Kidney (tissue), 14 donors: ENCODE measurements around the gene CERS3. TPM values are rescaled to one million over a fixed set of nuclear protein-coding genes. Genes with fewer than 3 reads are reported as not detected.

Experiments
- DNase-seq, 5 donors: peaks; one replicate each; pipeline ENCODE4 v3.0.0-alpha.2; 2013 to 2020
- FAIRE-seq: peaks from 2 replicates; lab custom pipeline; 2012; peaks lifted over from hg19 to GRCh38; lab: Jason Lieb, UNC
- H3K27ac ChIP-seq, 2 donors: one replicate each; pipeline ENCODE4 v1.7.0; 2013; ENCODE audit warnings: low read depth in 2 of 2, low read length in 2 of 2, inconsistent platforms in 1 of 2
- H3K27me3 ChIP-seq: one replicate; pipeline ENCODE4 v1.7.1; 2013; ENCODE audit warnings: low read length, inconsistent platforms; ENCODE audit not compliant: control insufficient read depth, insufficient read depth
- H3K36me3 ChIP-seq, 3 donors: one replicate each; pipeline versions ENCODE4 v1.7.0 to v1.7.1; 2013; ENCODE audit warnings: low read length in 3 of 3, control low read depth in 1 of 3, inconsistent platforms in 1 of 3; ENCODE audit not compliant: insufficient read depth in 3 of 3, control insufficient read depth in 2 of 3
- H3K4me1 ChIP-seq, 3 donors: one replicate each; pipeline versions ENCODE4 v1.7.0 to v1.7.1; 2013; ENCODE audit warnings: low read length in 3 of 3, inconsistent platforms in 1 of 3, low read depth in 1 of 3; ENCODE audit not compliant: control insufficient read depth in 2 of 3, insufficient read depth in 2 of 3
- H3K4me3 ChIP-seq, 3 donors: one replicate each; pipeline versions ENCODE4 v1.7.0 to v1.8.1; 2013; ENCODE audit warnings: low read length in 3 of 3, control low read depth in 1 of 3, inconsistent platforms in 1 of 3
- H3K9ac ChIP-seq, 3 donors: one replicate each; pipeline versions ENCODE4 v1.7.0 to v1.7.1; 2013; ENCODE audit warnings: low read length in 3 of 3, control low read depth in 1 of 3, inconsistent platforms in 1 of 3
- H3K9me3 ChIP-seq, 3 donors: one replicate each; pipeline versions ENCODE4 v1.7.0 to v1.7.1; 2013; ENCODE audit warnings: low read length in 3 of 3, control low read depth in 1 of 3, inconsistent platforms in 1 of 3; ENCODE audit not compliant: control insufficient read depth in 2 of 3, insufficient read depth in 1 of 3
- intact Hi-C: fragments of 100-400 bp; cut with DNase I; formaldehyde crosslinking; loops from one replicate; pipeline ENCODE4 v1.11.1; 2022
- polyA plus RNA-seq: library from polyadenylated mRNA; stranded (reverse); fragments of 350-450 nt; fragmentation: Illumina TruSeq; extraction: RNeasy Lipid Tissue Mini Kit (QIAGEN cat#74804); gene quantifications from one replicate; pipeline ENCODE4 v1.2.3, GENCODE V29; 2014; ENCODE audit warnings: low read depth, low replicate concordance; ENCODE audit not compliant: insufficient read depth
- total RNA-seq: library from RNA; stranded (reverse); fragmentation: NEBNext Ultra II Directional; extraction: Animal tissue kit (Norgen Biotek cat#: 25700); gene quantifications from one replicate; pipeline ENCODE4 v1.2.1, GENCODE V29; 2021
- TF ChIP-seq, protein P1 (sequence below): IDR thresholded peaks from 3 replicates; pipeline ENCODE4 v1.5.1; 2012; ENCODE audit warnings: mild to moderate bottlenecking, moderate library complexity, borderline replicate concordance; ENCODE audit not compliant: insufficient read depth; ENCODE audit errors: extremely low read depth
- donor health status: control.
- donor health status: control.
- donor health status: control.
- donor health status: control.
- donor health status: control.
- donor health status: DM: yes; HTN: yes; CAD: no.
- donor health status: Normal renal cell carcinoma (clear cell type).

Gene CERS3
- total and polyA plus RNA-seq, 2 donors from 2014 or later: 0.31 TPM; not detected in 1

- Histone ChIP-seq H3K9me3 (no peaks in the 10 kb centered on the region), H3K27ac (no peak overlapping the region), H3K4me3 (no peak overlapping the region), H3K27me3 (no peaks in the 10 kb centered on the region), H3K9ac (no peak overlapping the region), H3K4me1 (no peaks in the 10 kb centered on the region), H3K36me3 (no peaks in the 10 kb centered on the region)
- FAIRE-seq (no peak), DNase-seq (no peak)
- intact Hi-C loops: no loop called here
- TF ChIP-seq, protein P1, sequence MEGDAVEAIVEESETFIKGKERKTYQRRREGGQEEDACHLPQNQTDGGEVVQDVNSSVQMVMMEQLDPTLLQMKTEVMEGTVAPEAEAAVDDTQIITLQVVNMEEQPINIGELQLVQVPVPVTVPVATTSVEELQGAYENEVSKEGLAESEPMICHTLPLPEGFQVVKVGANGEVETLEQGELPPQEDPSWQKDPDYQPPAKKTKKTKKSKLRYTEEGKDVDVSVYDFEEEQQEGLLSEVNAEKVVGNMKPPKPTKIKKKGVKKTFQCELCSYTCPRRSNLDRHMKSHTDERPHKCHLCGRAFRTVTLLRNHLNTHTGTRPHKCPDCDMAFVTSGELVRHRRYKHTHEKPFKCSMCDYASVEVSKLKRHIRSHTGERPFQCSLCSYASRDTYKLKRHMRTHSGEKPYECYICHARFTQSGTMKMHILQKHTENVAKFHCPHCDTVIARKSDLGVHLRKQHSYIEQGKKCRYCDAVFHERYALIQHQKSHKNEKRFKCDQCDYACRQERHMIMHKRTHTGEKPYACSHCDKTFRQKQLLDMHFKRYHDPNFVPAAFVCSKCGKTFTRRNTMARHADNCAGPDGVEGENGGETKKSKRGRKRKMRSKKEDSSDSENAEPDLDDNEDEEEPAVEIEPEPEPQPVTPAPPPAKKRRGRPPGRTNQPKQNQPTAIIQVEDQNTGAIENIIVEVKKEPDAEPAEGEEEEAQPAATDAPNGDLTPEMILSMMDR: no peak
Observed at GRCh38 chr15:100516643-100517512, 11.9 kb downstream of the CERS3 start.

GRCh38 chr15:100515758-100516157 is 13.0 kb downstream of the CERS3 start:
- H3K27ac ChIP-seq: no peak overlapping the region
- H3K36me3 ChIP-seq: no peaks in the 10 kb centered on the region
- no peak overlapping the region for H3K9ac ChIP-seq
- no peaks in the 10 kb centered on the region for H3K4me1 ChIP-seq
- FAIRE-seq: no peak
- intact Hi-C loops: no loop called here
- DNase-seq: no peak
- no peaks in the 10 kb centered on the region for H3K27me3 ChIP-seq
- TF ChIP-seq, protein P1: no peak
- H3K4me3 ChIP-seq: no peak overlapping the region
- no peaks in the 10 kb centered on the region for H3K9me3 ChIP-seq

GRCh38 chr15:100508641-100509300 is 20.0 kb downstream of the CERS3 start:
- TF ChIP-seq, protein P1: no peak
- DNase-seq (no peak), FAIRE-seq (no peak)
- no peaks in the 10 kb centered on the region for H3K36me3 ChIP-seq
- no peak overlapping the region for H3K9ac ChIP-seq
- H3K4me1 ChIP-seq: no peaks in the 10 kb centered on the region
- intact Hi-C loops: no loop called here
- no peak overlapping the region for H3K4me3 ChIP-seq
- no peak overlapping the region for H3K27ac ChIP-seq
- no peaks in the 10 kb centered on the region for H3K9me3 ChIP-seq
- H3K27me3 ChIP-seq: no peaks in the 10 kb centered on the region
